RWPE1 (cell line): ENCODE results near the gene COL6A2.

Source experiments
- CTCF ChIA-PET: fragments of 350-600 bp; sonication (Branson Sonifier 250); formaldehyde crosslinking; extraction: SDS; loops from one replicate; lab custom pipeline; 2021; lab: Yijun Ruan, JAX
- POLR2A ChIA-PET: fragments of 400-600 bp; formaldehyde crosslinking; extraction: SDS; loops from one replicate; lab custom pipeline; 2020; ENCODE audit warnings: antibody characterized with exemption; ENCODE audit not compliant: low non-redundant PET; lab: Yijun Ruan, JAX
- DNase-seq: peaks from one replicate; pipeline ENCODE4 v3.0.0; 2012; ENCODE audit warnings: low spot score
- H3K27ac ChIP-seq: fragments of 450-650 bp; 2 replicates; pipeline ENCODE4 v1.5.1; 2017
- CTCF ChIP-seq: fragments of 450-650 bp; conservative IDR thresholded peaks from 2 replicates; pipeline ENCODE4 v1.5.1; 2017; ENCODE audit warnings: low read depth, mild to moderate bottlenecking

Gene COL6A2

DNA sequence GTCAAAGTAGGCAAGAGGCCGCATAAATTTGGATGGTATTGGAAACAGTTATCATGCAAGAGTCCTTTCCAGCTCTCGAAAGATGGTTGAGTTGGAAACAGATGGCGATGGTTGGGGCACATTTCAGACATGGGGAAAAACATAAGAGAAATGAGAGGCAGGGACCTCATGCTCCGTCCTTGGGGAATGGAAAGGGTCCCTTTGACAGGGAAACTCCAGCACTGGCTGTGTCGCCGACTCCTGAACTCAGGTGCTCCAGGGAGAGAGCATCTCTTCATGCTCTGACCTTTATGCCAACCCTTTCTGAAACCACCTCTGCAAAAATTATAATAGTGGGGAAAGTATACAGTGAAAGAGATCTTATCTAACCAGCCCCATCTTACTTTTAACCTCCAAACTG is 36.8 kb upstream of the COL6A2 start:
- ChIA-PET CTCF (no interaction called here), POLR2A (no interaction called here)
- no peak overlapping the region for H3K27ac ChIP-seq
- no peak for TF ChIP-seq CTCF
- no peak for DNase-seq

DNA sequence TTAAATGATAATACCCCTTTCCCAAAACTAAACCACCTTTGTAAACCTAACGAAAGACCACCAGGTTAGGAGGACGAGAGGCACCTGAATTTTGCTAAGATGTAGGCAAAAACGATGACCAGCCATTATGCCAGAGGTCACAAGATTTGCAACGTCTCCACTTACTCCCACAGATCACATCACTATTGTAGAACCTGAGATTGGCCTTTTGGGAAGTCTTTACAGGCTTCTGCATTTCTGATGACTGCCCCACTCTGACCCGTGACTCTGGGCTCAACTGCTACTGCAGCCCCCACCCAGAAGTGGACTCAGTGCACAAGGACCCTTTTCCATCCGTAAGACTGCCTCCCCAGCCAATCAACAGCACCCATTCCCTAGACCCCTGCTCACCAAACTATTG is 36.4 kb upstream of the COL6A2 start:
- ChIA-PET POLR2A (no interaction called here), CTCF (no interaction called here)
- H3K27ac ChIP-seq = no peak overlapping the region
- no peak for TF ChIP-seq CTCF
- no peak for DNase-seq

DNA sequence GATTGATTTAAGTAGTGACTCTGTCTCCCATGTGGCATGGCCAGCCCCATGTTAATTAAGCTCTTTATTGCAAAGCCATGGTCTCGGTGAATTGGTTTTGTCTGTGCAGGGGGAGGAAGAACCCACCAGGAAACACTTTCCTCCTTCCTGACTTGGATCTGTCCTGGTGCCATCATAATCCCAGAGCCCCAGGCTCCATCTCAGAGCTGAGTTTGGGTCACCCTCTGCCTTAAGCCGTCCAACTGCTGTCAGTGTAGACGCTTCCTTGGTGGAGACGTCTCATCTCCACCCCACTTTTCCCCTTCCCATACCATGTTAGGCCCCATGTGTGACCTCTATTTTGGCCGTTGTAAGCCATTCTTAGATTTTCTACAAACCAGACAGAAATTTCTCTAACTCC is 36.0 kb upstream of the COL6A2 start:
- DNase-seq = no peak
- CTCF ChIA-PET = no interaction called here
- POLR2A ChIA-PET = no interaction called here
- H3K27ac ChIP-seq = no peak overlapping the region
- TF ChIP-seq CTCF = no peak

DNA sequence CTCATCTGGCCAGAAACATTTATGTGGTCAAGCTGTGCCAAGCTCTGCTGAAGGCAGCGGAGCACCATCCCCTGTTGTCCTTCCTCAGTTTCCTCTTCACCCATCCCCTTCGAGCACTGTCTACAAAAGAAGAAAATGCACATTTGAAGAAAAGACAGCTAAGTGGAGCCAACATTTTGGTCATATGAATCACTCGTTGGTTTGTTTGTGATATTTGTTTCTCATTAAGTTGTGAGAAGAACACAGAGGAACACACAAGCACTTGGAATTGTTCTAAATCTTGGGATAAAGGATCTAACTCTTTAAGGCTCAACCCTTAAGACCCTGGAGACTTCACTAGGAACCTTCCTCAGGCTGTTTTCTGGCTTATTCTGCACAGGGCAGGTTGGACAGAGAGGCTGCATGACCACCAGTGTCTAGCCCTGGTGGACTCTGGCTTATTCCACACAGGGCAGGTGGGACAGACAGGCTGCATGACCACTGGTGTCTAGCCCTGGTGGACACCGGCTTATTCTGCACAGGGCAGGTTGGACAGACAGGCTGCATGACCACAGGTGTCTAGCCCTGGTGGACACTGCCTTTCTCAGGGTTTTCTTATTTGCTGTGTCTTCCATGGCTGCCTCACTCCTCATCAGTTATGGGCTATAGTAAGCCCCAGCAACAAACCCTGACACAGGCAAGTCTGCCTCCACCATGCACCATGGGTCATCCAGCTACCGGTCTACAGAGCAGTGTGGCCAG is 35.3 kb upstream of the COL6A2 start:
- H3K27ac ChIP-seq = no peak overlapping the region
- no peak for TF ChIP-seq CTCF
- CTCF ChIA-PET = no interaction called here
- DNase-seq = no peak
- POLR2A ChIA-PET = no interaction called here

DNA sequence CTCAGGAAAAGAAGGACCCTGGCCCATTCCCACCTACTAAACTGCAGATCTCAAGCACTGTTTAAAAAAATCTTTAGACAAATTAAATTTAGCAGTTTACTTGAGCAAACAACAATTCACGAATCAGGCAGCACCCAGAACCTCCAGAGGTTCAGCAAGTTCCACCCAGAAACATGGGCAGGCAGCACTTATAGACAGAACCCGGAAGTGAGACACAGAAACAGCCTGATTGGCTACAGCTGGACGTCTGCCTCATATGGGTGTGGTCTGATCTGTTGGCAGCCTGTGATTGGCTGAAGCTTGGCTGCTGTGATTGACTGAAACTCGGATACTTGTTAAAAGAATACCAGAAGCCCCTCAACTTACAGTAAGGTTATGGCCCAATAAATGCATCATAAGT is 34.7 kb upstream of the COL6A2 start:
- no peak overlapping the region for H3K27ac ChIP-seq
- POLR2A ChIA-PET = no interaction called here
- no peak for DNase-seq
- no peak for TF ChIP-seq CTCF
- CTCF ChIA-PET = no interaction called here

DNA sequence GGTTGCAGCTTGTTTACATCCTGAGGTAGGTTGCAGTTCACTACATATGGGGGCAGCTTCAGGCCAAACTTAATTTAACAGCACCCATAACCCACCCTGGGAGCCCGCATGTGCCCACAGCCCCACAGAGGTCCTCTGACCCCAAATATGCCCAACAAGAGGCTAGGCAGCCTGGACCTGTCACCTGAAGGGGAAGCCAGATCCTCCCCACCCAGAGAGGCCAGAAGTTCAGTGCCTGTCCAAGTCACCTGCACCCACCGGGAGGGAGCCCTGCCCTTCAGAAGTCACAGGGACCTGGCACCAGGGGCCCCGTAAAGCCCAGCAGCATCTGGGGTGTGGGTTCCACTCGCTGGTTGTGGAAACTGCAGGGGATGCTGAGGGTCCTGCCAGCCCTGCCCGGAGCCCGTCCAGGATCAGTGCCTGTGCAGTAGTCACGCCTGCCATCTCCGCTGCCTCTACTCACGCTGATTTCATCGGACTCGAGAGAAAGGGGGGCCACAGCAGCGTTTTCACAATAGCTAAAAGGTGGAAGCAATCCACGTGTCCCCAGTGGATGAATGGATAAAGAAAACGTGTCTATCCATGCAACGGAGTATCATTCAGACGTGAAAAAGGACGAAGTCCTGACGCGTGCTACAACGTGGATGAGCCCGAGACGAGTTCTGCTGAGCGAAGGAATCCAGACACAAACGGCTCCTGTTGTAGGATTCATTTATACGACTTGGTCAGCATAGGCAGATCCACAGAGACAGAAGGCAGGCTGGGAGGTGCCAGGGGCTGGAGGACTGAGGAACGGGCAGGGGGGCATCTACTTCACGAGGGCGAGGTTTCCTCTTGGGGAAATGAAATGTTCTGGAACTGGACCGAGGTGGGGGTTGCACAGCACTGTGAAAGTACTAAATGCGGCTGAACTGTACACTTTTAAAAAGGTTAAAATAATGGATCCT is 33.9 kb upstream of the COL6A2 start:
- ChIA-PET CTCF (no interaction called here), POLR2A (no interaction called here)
- no peak for DNase-seq
- no peak overlapping the region for H3K27ac ChIP-seq
- TF ChIP-seq CTCF = no peak
